ENCODE measurements around the gene ABI3BP.

GRCh38 chr3:100982710-100983109, 10.5 kb downstream of the ABI3BP start:
- no peak for TF ChIP-seq CTCF (conservative IDR thresholded peaks at IDR 0.05; ENCODE audit: low read length)
- TF ChIP-seq EZH2phosphoT487 (IDR thresholded peaks at IDR 0.05; ENCODE audit: borderline replicate concordance) = no peak

Data from Loucy (cell line).